ENCODE results near the gene PAK3.

PAK3 gene

GRCh38 chrX:111264385-111264784 lies 168.4 kb downstream of the PAK3 start:
- H3K4me3 ChIP-seq (ENCODE audit: low read length) = no peak overlapping the region
- H3K4me1 ChIP-seq (ENCODE audit: insufficient read depth, low read length) = no peaks in the 10 kb centered on the region; the same call in 1 of the 2 replicates
- H3K27me3 ChIP-seq (ENCODE audit: insufficient read depth, low read length) = no peaks in the 10 kb centered on the region
- no peaks in the 10 kb centered on the region for H3K36me3 ChIP-seq (ENCODE audit: insufficient read depth, low read depth, low read length)
- no peaks in the 10 kb centered on the region for H3K9me3 ChIP-seq (ENCODE audit: insufficient read depth, low read depth, low read length)
- no peak overlapping the region for H3K27ac ChIP-seq (ENCODE audit: low read length)
- no peak overlapping the region for H3K9ac ChIP-seq (ENCODE audit: low read depth, low read length)

DNA sequence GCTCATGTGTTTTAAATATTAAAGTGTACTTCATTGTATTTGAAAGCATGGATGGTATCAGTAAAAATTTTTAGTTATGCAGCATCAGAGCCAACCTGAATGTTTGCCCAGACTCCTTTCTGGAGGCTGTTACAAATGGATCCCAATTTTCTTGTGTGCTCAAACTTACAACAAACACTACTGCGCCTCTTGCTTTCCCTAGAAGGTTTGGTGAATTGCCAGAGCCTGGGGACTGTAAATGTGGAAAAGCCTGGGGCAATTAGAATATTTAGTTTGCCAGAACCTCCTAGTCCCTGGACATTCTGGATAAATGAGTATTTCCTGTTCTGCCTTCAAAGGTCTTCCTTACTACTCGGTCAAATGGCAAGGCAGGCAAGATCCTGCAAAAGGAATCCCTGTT lies 169.5 kb downstream of the PAK3 start:
- Histone ChIP-seq H3K27me3 (ENCODE audit: insufficient read depth, low read length) (no peaks in the 10 kb centered on the region), H3K36me3 (ENCODE audit: insufficient read depth, low read depth, low read length) (no peaks in the 10 kb centered on the region), H3K4me3 (ENCODE audit: low read length) (no peak overlapping the region), H3K9me3 (ENCODE audit: insufficient read depth, low read depth, low read length) (no peaks in the 10 kb centered on the region), H3K9ac (ENCODE audit: low read depth, low read length) (no peak overlapping the region), H3K27ac (ENCODE audit: low read length) (no peak overlapping the region), H3K4me1 (ENCODE audit: insufficient read depth, low read length) (no peaks in the 10 kb centered on the region; the same call in 1 of the 2 replicates)

DNA sequence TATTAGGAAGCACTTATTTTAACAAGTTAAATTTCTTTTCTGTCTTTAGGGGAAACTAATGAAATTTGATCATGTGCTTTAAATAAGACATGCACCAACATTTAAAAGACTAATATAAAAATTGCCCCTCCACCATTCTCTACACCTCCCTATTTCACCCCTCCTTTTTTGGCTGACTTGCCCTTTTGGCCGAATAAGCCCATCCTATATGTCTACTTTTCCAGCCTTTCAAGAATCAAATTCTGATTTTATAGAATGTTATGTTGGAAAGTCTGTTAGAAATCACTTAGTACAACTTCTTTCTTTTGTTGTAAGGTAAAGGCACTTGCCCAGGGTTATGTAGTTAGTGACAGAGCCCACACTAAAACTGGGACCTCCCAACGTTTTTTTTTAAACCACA lies 172.5 kb downstream of the PAK3 start:
- Histone ChIP-seq H3K27me3 (ENCODE audit: insufficient read depth, low read length) (no peaks in the 10 kb centered on the region), H3K9me3 (ENCODE audit: insufficient read depth, low read depth, low read length) (no peaks in the 10 kb centered on the region), H3K4me1 (ENCODE audit: insufficient read depth, low read length) (peaks cover 3% of the 10 kb centered on the region; the same call in 1 of the 2 replicates), H3K9ac (ENCODE audit: low read depth, low read length) (no peak overlapping the region), H3K4me3 (ENCODE audit: low read length) (no peak overlapping the region), H3K36me3 (ENCODE audit: insufficient read depth, low read depth, low read length) (no peaks in the 10 kb centered on the region), H3K27ac (ENCODE audit: low read length) (no peak overlapping the region)

GRCh38 chrX:111270339-111270738 lies 174.3 kb downstream of the PAK3 start, which contains the start of gene CAPN6:
CAPN6 (minus strand) TSS chrX:111270483; CDS start chrX:111263936, 6,547 bp downstream.
- peak within 1 kb of the TSS; percentile 52 for H3K4me3 ChIP-seq (ENCODE audit: low read length)
- no peak within 1 kb of the TSS for H3K27ac ChIP-seq (ENCODE audit: low read length)
- H3K9me3 ChIP-seq (ENCODE audit: insufficient read depth, low read depth, low read length) = no peaks in the 10 kb centered on the region
- no peaks in the 10 kb centered on the region for H3K36me3 ChIP-seq (ENCODE audit: insufficient read depth, low read depth, low read length)
- no peaks in the 10 kb centered on the region for H3K27me3 ChIP-seq (ENCODE audit: insufficient read depth, low read length)
- H3K9ac ChIP-seq (ENCODE audit: low read depth, low read length) = no peak within 1 kb of the TSS
- H3K4me1 ChIP-seq (ENCODE audit: insufficient read depth, low read length) = peaks cover 3% of the 10 kb centered on the region; the same call in 1 of the 2 replicates
